GM18519 (cell line): ENCODE measurements around the gene AGRN.
"Not testable (repeated sequence)": the region's sequence is repeated elsewhere in the genome, so short reads cannot be mapped to it uniquely, and the experiment has no call there.

Experiments used
- ATAC-seq: cut with Tn5 transposase; IDR thresholded peaks from one replicate; pipeline ENCODE4 v1.9.1; 2021; ENCODE audit warnings: mild to moderate bottlenecking, moderate library complexity; ENCODE audit not compliant: unreplicated experiment, low FRiP score

Gene AGRN

GRCh38 chr1:1088029-1088800 lies 68.3 kb downstream of the AGRN start:
- no peak for ATAC-seq

DNA sequence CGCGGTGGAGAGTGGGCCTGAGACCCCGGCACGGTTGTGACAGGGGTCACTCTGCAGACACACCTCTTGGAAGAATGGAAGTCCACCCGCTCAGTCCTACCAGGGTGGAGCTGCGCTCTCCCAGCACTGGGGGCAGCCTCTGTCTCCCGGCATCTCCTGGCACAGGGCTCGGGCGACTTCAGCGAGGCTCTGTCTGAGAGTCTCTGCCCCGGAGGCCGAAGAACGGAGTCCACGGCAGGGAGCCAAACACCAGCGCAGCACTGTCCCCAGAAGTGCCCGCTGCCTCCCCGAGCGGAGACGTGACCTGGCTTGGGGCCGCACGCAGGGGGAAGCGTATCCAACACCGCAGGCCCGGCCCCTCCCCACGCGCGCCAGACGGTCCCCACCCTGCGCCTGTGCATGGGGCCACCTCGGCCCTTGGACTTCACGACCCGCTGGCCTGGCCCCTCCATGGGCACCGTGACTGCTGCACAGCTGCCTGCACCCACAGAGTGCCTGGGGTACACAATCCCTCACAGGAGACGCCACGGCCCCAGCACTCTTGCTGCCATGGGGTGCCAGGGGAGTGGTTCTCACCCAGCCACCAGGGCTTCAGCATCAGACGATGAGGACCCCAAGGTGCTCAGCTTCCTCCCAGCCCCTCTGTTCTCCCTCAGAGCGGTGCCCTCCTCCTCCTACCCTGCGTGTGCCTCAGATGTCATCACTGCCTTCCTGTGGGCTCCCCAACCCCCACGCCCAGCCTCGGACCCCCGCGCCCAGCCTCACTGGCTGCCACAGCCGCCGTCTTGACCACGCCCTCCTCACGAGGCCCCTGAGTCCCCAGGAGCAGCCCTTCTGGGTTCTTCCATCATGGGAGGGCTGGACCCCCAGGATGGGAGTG lies 69.1 kb downstream of the AGRN start:
- ATAC-seq = no peak

DNA sequence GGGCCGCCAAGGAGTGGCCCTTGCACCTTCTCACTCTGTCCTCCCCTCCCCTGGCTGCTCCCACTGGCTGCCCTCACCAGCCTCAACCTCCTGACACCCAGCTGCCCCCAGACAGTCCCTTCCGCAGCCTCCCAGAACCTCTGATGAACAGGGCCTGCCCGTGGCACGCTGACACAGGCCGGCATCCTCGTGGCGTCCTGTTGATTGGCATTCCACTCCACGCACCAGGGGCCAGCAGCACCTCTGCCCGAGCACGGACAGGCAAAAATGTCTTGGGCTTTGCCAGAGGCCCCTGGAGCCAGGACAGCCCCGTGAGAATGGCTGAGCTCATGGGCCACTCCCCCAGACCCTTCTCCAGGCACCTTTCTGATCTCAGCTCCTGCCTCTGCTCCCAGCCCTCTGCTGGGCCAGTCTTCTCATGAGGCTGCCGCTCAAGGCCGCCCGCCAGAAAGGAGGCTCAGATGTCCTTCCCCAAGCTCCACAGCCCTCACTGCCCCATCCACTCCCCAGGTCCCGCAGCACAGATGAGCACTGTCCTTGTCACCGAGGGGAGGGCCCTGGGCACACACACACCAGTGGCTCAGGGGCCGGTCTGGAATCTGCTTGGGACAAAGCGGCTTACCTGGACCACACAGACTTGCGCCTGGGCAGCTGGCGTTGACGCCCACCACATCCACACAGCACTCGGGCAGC lies 70.0 kb downstream of the AGRN start:
- ATAC-seq = no peak

GRCh38 chr1:1090424-1091343 lies 70.8 kb downstream of the AGRN start:
- no peak for ATAC-seq

- no peak for ATAC-seq
Measured at GRCh38 chr1:1091344-1092148, 71.6 kb downstream of the AGRN start.

GRCh38 chr1:1092149-1092855 lies 72.4 kb downstream of the AGRN start:
- ATAC-seq = no peak

- ATAC-seq = no peak
Measured at GRCh38 chr1:1092894-1093609, 73.1 kb downstream of the AGRN start.

- no peak for ATAC-seq
Measured at GRCh38 chr1:1093610-1093943, 73.7 kb downstream of the AGRN start.

GRCh38 chr1:1094981-1095380 lies 75.1 kb downstream of the AGRN start:
- no peak for ATAC-seq

GRCh38 chr1:1096136-1096535 lies 76.2 kb downstream of the AGRN start:
- ATAC-seq = not testable (repeated sequence)

GRCh38 chr1:1098681-1099421 lies 78.9 kb downstream of the AGRN start:
- no peak for ATAC-seq

DNA sequence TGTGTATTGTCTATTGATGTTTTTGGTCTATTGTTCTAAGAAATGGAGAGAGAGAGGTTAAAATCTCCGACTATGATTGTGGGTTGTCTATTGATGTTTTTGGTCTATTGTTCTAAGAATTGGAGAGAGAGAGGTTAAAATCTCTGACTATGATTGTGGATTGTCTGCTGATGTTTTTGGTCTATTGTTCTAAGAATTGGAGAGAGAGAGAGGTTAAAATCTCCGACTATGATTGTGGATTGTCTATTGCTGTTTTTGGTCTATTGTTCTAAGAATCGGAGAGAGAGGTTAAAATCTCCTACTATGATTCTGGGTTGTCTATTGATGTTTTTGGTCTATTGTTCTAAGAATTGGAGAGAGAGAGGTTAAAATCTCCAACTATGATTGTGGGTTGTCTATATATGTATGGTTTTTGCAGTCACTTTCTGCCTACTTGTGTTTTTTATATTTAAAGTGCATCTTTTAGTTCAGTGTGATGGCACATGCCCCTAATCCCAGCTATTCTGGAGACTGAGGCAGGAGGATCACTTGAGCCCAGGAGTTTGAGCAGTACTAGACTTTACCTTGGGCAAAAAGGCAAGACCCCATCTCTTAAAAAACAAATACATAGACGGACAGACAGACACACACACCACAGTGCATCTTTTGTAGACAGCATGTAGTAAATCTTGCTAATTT lies 79.7 kb downstream of the AGRN start:
- ATAC-seq = no peak

GRCh38 chr1:1100296-1100695 lies 80.4 kb downstream of the AGRN start:
- no peak for ATAC-seq

GRCh38 chr1:1101503-1101902 lies 81.6 kb downstream of the AGRN start:
- no peak for ATAC-seq

- not testable (repeated sequence) for ATAC-seq
Measured at GRCh38 chr1:1104152-1104551, 84.2 kb downstream of the AGRN start.
